NCI-H1436 treated with DMSO at 0.1 percent for 48 hours (cell line): Measurements from ENCODE around the gene DNER.

ENCODE experiments used
- DNase-seq: peaks from one replicate; lab custom pipeline; 2025; lab: John Stamatoyannopoulos, UW

The DNER gene

DNA sequence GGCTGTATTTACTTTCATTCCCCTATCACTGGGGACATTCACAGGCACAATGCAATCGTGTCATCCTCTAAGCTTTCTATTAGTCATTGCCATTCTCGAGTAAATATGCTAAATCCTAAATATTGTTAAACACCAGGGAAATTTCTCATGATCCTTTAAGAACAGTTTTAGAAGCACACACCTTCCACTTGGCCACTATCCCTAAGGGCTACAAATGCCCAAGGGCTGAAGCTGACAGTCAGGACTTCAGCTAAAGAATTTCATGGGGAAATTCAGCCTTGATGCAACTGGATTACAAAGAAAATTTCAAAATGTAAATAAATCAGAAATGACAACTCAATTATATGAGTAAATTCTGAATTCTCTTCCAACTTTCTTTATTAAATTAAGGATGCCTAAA, 280.2 kb downstream of the DNER start:
- no peak for DNase-seq

DNA sequence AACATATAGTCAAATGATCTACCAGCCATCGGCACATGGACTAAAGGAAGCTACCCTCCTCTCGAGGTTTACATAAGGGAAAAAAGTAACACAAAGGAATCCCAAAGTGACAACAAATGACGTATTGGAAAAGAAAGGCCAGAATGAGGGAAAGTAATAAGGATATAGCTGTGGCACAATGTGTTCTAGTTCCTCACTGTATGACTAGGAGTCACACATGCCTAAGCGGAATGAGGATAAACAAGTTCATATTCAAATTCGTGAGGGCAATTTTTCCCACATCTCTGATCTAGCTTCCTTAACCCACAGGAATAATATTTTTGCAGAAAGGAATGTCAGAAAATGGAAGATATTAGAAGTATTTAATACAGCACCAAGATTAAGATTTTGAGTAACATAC, 281.0 kb downstream of the DNER start:
- no peak for DNase-seq

DNA sequence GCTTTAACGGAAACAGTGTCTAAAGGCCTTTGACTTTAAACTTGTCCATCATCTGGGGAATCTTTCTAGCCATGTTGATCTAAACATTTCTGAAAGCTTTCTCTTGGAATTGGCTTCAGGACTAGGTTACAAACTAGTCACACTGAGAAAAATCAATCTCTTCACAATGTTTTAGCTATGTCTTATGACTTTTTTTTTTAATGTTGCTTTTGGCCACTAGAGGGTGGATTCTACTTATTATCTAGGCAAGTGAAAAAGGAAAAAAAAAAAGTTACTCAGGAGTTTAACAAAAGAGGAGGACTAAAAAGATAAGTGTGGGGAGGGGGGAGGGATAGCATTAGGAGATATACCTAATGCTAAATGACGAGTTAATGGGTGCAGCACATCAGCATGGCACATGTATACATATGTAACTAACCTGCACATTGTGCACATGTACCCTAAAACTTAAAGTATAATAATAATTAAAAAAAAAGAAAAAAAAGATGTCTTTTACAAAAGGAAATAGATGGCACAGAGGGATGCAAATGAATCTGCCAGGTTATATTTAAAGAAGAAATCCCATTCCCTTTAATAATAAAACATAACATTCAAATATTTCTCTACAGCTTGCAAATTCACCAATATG, 282.9 kb downstream of the DNER start:
- DNase-seq, result no peak

DNA sequence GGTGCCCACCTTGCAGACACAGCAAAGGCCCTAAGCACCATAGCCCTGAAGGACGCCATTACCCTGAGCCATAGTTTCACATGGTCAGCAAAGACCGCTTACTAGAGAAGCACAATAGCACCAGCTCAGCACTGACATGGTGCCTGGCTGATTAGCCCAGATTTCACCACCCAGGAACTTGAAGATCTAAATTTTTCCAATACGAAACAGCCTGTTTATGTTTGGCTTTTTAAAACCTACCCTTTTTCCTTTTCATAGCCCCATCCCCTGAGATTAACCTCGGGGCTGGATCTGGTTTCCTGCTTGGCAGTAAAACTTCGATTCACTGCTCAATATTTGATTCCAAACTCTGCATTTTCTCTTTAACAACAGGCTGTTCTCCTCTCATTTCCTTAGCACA, 284.8 kb downstream of the DNER start:
- no peak for DNase-seq

DNA sequence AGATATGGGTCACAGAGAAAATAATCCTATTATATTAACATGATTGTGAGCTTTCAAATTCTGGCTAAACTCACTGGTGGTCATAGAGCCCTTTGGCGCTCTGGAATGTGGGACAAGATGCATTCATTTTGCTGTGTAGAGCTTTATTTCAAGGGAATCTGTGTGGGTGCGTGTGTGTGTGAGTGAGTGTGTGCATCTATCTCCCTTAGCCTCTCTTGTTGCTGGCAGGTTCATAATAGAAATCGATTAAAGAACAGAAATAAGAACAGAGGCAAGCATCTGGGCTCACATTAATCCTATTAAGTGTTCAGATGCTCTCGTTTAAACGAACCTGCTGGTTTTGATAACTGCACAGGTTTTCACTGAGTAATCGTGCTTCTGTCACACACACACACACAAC, 287.9 kb downstream of the DNER start:
- DNase-seq, result no peak

DNA sequence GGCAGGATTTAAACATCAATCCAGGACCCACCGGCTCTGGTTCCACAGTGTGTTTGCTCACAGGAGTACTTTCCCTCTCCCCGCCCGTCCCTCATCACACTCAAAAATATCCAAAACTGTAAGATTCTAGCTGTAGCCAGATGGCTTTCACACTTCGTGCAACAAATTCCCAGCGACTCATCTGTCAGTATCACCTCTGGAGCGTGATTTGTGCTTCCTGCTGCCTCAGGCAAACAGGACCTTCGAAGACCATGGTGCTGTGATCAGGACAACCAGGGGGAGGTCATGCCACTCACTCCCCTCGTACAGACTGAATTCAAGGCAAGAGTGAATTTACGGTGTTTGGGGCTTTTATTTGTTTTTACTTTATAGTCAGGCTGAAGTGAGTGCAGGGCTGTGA, 288.8 kb downstream of the DNER start:
- DNase-seq, result no peak

DNA sequence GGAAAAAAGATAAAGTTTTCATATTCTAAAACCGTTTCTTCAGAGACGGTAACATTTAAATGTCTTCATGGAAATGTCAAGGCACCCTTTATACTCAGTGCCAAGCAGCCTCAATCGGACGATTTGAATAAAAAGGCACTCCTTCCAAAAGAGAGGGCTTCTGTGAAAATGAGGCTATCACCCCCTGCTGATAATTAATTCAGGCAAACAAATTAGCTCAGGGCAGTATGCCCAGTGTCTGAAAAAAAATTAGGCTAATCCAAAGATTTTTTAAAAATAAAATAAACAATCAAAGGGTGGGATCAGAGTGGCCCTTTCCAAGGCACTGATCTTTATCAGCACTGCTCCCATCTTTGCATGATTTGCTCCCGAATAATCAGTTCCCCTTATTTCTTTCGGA, 292.3 kb downstream of the DNER start:
- DNase-seq, result no peak

DNA sequence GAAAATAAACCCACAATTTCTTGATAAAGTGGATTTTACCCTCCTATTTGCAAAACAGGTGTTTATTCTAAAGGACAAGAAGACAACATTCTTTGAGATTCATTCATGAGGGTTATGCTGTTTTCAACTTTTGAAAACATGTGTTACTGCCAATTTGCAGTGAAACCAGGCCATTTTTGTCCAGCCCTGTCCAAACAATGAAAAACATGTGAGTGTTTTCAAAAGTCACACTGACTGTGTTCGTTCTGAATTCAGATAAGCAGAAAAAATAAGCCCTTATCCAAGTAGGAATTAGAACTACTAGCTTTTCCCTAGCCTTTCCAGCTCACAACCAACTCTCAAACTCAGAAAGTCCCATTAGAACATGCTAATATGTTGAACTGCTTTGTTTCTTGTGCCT, 295.2 kb downstream of the DNER start:
- no peak for DNase-seq

DNA sequence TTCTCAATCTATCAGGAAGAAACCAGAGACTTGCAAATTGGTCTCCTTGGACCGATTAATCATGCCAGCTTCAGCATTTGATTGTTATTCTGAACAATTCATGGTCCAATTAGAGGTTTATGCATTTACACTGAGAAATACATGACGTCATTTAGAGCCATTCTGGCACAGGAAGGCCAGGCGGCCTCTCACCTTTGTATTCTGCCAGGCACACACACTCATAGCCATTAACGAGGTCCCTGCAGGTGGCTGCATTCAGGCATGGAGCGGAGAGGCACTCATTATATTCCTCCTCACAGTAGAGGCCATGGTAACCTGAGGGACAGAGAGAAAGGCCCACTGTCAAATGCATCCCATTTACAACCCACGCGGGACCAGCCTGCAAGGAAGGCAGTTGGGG, 296.4 kb downstream of the DNER start:
- DNase-seq, result peak; percentile 95

DNA sequence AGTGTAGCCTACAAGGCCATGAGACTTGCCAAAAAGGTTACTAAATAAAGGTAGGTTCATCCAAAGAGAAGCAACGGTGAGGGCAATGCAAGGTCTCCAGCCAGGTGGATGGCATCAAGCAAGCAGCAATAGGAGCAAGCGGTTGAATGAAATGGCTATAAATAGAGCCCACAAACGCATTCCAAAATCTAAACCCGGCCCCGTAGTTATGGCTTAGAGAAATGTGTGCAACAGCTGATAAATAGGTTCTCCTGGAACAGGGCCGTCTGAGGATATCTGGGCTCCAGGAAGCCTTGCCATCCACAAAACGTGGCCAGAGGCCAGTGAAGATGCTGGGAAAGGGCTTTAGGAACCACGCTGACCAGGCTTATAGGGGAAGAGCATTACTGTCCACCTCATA, 297.2 kb downstream of the DNER start:
- no peak for DNase-seq

DNA sequence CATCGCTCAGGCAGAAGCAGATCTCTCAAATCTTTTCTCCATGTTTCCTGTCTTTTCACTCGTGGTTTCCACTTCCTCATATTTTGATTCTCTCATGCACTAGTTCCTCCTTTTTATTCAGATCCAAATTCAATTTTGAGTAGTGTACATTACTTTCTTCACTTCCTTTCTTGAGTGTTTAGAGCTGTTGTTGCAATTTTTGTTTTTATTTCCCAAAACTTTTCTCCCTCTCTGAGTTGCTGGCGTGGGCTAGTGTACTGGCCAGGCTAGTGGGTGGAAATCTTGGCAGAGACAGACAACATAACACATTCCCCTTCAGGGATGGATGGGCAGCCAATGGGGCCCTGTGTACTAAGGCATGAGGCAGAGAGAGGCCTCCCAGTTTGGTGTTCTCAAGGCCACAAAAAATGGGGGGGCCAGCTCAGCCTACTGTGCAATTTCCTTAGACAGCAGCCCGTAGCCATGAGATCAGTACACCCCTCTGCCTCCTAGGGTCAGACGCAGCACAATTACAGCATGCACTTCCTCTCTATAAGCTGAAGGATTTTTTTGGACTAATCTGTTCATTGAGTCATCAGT, 298.1 kb downstream of the DNER start:
- DNase-seq, result no peak

DNA sequence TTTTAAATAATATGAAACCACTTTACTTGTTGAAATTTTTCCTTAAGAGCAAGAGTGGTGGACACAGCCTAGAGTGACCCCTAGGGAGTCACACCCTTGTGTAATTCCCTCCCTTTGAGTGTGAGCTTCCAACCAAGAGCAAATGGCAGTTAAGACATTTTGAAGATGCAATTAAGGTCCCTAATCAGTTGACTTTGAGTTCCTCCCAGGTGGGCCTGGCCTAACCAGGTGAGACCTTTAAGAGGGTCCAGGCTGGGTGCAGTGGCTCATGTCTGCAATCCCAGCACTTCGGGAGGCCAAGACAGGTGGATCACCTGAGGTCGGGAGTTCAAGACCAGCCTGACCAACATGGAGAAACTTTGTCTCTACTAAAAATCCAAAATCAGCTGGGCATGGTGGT, 299.7 kb downstream of the DNER start:
- no peak for DNase-seq

DNA sequence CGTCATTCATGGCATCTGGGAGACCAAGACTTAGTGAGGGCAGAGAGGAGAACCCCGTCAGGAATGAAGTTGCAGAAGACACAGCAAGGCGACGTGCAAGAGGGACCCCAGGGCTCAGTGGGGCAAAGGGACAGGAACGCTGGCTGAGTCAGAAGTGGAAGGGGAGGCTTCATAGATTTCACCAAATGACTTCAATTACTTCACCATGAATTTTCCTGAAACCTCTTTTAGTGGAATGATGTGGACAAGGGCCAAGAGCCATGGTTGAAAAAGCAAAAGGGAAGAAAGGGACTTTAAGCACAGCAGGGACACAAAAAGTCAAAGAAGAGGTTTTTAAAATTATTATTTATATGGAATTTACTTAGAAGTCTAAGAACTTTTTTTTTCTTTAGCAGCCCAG, 301.7 kb downstream of the DNER start:
- no peak for DNase-seq

DNA sequence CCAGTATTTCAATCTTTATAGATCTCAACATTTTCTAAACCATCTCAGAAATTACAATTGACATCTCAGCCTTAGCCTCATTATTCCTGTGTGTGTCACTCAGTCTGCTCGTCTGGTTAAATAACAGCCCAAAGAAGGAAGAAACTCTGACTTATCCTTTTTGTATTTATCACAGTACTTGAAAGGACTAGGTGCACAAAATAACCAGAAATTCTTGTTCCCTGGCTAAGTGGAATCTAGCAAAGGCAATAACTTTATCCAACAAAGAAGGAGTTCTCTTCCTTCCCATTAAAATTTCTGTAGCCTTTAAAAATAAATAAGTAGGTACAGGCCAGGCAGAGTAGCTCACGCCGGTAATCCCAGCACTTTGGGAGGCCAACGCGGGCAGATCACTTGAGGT, 303.4 kb downstream of the DNER start:
- no peak for DNase-seq

DNA sequence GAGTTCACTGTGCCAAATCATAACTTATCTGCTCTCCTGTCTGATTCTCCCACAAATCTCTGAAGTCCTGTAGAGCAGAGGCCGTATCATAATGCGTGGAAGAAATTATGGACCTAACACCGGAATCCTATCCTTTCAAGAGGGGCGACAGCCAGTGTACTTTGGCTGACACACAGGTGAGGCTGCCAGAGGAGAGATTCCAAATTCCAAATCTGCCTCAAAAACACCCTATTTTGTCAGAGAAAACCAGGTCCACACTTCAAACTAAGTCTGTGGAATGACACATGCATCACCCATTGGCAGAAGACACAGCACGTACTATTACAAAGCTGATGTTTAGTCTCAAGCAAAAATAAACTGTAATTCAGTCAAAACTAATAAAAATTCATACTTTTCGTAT, 304.1 kb downstream of the DNER start:
- DNase-seq, result no peak

DNA sequence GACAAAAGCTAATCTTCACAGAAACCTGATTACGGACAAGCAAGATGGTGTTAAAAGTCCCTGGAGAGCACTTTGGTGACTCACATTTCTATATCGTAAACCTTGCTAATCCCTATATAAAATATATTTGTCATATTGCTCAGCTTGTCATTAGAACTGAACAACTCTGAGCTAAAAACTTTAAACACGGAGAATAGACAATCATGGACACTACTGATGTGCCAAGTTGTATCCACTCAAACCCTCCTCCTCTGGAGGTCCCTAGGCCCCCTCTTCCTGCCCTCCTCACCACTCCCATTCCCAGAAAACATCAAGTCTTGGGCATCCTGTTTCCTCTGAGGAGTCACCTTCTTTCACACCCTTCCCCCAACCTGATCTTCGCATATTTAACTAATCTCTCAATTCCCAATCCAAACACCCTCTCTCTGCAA, 304.6 kb downstream of the DNER start:
- no peak for DNase-seq

DNA sequence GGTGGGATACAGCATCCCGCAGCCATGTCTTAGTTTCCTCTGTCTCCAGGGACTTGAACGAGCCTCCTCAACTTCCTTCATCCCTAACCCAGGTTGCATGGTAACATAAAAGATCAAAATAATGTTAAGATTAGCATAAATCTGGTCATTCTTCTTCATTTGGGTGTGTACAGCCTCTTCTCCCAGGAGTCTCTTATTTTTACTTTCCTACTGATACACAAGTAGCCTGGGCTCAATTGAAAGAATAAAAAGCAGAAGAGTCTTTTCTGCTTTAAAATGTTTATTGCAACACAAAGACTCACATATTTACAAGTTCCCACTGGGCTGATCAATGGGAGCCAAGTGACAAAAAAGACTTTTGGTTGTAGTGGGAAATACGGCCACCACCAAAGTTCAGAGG, 305.4 kb downstream of the DNER start:
- no peak for DNase-seq

DNA sequence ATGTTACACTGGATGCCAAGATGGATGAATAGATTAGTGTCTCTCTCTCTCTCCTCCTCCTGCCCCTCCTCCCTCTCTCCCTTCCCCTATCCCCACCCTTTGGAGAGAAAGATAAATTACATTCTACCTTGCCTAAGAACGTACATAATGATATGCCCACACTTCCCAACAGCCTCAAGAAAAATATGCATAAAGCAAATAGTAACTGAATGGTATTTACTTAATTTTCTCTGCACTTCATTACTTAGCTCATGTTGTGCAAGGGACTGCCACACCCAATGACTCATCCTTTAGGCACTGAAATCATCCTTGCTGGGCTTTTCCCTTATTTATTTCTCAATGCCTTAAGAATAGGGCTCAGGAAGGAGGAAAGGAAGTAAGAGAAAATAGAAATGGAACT, 306.0 kb downstream of the DNER start:
- no peak for DNase-seq

DNA sequence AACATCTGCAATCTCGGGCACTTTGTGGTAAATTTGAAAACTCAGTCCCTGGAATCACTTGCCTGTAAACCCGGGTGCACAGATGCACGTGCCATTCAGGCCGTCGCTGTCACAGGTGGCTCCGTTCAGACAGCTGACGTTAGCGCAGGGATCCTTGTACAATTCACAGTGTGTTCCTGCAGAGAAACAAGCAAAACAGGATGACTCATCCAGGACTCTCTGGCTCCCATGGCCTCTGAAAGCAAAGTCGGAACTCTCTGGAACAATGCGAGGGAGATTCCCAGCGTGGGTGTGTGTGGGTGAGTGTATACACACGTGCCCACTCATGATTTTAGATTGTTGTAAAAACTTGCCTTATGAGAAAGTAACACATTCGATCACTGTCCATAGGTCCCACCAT, 307.2 kb downstream of the DNER start:
- no peak for DNase-seq

DNA sequence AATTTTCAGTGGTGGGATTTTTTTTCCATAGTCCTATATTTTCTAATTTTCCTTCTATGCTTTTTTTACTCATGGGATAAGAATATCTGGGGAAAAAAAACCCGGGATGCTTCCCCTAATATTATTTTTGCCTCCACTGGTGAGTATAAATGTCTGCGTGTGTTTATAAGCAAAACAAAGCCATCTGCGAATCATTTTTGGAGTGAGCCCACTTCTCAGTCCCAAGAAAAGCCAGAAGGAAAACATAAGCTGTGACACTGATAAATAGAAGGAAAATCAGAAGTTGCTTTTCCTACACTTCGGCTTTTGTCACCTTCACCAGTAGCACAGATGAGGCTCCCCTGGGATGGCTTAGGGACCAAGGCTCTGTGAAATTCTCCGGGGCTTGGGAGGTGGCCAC, 308.6 kb downstream of the DNER start:
- no peak for DNase-seq

DNA sequence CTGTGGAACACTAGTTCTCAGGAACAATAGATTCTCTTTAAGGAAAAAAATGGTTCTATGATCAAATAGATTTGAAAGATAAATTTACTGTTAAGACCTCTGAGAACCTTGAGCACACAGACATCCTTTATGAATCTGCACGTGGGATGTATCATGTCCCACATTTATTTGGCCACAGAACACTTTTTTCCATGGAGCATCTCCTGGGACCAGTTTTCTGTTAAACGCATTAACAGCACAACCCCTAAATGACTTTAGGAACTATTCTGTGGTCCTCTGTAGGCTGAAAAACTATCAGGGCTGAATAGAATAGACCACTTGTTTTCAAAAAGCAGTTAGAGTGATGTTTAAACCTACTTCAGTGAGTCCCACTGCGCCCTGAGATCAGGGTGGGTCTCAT, 311.1 kb downstream of the DNER start:
- no peak for DNase-seq

DNA sequence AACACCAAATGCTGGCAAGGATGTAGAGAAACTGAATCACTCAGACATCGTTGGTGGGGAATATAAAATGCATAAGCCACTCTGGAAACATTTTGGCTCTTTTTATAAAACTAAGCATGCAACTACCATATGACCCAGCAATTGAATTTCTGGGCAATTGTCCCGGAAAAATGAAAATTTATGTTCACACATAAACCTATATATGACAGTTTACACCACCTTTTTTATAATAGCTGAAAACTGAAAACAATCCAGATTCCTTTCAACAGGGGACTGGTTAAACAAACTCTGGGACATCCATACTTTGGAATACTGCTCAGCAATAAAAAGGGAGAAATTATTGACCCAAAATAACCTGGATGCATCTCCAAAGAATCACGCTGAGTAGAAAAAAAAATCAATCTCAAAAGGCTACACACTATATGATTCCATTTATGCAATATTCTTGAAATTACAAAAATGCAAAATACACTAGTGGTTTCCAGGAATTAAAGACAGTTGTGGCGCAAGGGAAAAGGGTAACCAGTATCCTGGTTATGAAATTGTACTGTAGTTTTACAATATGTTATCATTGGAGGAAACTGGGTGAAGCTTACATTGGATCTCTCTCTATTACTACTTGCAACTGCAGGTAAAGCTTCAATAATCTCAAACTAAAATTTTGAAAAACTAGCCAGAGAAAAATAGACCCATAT, 313.0 kb downstream of the DNER start:
- no peak for DNase-seq

DNA sequence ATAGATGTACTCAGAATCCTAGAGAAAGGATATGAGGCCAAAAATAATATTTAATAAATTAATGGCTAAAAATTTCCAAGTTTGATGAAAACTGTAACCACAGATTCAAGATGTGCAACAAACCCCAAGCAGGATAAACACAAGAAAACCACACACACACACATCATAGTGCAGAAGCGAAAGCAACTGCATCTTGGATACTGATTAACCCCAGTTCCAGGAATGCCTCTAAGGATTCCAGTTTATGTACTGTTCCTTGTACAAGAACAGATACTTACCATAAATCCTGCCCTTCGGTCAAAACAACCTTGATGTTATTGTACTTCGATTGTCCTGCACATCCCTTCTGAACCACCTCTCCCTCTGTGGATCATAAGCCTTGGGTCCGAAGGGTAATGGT, 320.4 kb downstream of the DNER start:
- DNase-seq, result no peak

DNA sequence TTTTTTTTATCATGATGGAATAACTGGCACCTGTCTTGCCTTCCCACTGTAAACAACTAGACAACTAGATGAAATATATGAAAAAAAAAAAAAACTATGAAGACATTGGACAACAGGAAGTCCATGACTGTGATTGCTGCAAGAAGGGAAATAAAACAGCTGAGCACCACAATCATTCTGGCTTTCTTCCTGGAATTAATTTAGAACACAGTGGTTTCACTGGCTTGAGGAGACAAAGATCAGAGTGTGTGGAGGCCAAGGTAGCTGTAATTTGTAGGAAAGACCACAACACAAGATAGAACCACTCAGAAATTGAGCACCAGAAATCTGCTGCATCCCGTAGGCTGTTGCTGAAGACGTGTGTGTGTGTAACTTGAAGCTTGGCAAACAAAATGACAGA, 322.2 kb downstream of the DNER start:
- no peak for DNase-seq
